CD4-positive, alpha-beta memory T cell (primary cell): ENCODE results near the gene CPT2. TPM values are rescaled to one million over a fixed set of nuclear protein-coding genes. Genes with fewer than 3 reads are reported as not detected.

ENCODE experiments used
- CTCF ChIA-PET: fragments of 350-600 bp; sonication (Branson Sonifier 250); formaldehyde crosslinking; loops from one replicate; lab custom pipeline; 2021; ENCODE audit warnings: inconsistent platforms; ENCODE audit not compliant: partially characterized antibody; lab: Charles Lee
- POLR2A ChIA-PET: fragments of 350-600 bp; sonication (Branson Sonifier 250); formaldehyde crosslinking; loops from one replicate; lab custom pipeline; 2021; ENCODE audit not compliant: partially characterized antibody; lab: Charles Lee
- DNase-seq, 5 donors: peaks; one replicate each; pipeline versions ENCODE4 v3.0.0 to v3.0.0-alpha.2; 2020 to 2022; ENCODE audit warnings: mixed read lengths in 1 of 5
- H3K27ac ChIP-seq: one replicate; pipeline ENCODE4 v1.7.0; 2013; ENCODE audit warnings: low read depth, low read length
- H3K27me3 ChIP-seq: 2 replicates; pipeline ENCODE4 v1.7.0; 2013; ENCODE audit warnings: mild to moderate bottlenecking, low read length, moderate library complexity; ENCODE audit not compliant: insufficient read depth
- H3K36me3 ChIP-seq: 2 replicates; pipeline ENCODE4 v1.7.0; 2013; ENCODE audit warnings: mild to moderate bottlenecking, low read length, moderate library complexity; ENCODE audit not compliant: insufficient read depth
- H3K4me1 ChIP-seq: 2 replicates; pipeline ENCODE4 v1.7.0; 2013; ENCODE audit warnings: mild to moderate bottlenecking, low read length, moderate library complexity; ENCODE audit not compliant: insufficient read depth
- H3K4me3 ChIP-seq, 2 donors: one replicate each; pipeline ENCODE4 v1.7.0; 2013; ENCODE audit warnings: low read length in 2 of 2, mild to moderate bottlenecking in 1 of 2
- H3K9me3 ChIP-seq, 2 donors: one replicate each; pipeline ENCODE4 v1.7.0; 2013; ENCODE audit warnings: low read length in 2 of 2, control low read depth in 1 of 2; ENCODE audit not compliant: control insufficient read depth in 1 of 2
- H3K27ac Mint-ChIP-seq, 7 donors: one replicate each; pipeline ENCODE4 v1.8.0; 2020 to 2021; ENCODE audit warnings: mixed read lengths in 7 of 7, mild to moderate bottlenecking in 6 of 7, inconsistent platforms in 3 of 7, moderate library complexity in 3 of 7
- H3K27me3 Mint-ChIP-seq, 2 donors: one replicate each; pipeline ENCODE4 v1.8.0; 2020 to 2021; ENCODE audit warnings: mixed read lengths in 2 of 2
- H3K36me3 Mint-ChIP-seq, 2 donors: one replicate each; pipeline ENCODE4 v1.8.0; 2020 to 2021; ENCODE audit warnings: mixed read lengths in 2 of 2, inconsistent platforms in 1 of 2, mild to moderate bottlenecking in 1 of 2
- H3K4me1 Mint-ChIP-seq, 4 donors: one replicate each; pipeline ENCODE4 v1.8.0; 2020 to 2021; ENCODE audit warnings: mixed read lengths in 4 of 4, mild to moderate bottlenecking in 1 of 4
- H3K4me3 Mint-ChIP-seq, 8 donors: one replicate each; pipeline ENCODE4 v1.8.0; 2020 to 2021; ENCODE audit warnings: mixed read lengths in 8 of 8, mild to moderate bottlenecking in 7 of 8, moderate library complexity in 6 of 8, inconsistent platforms in 3 of 8
- H3K9me3 Mint-ChIP-seq, 8 donors: one replicate each; pipeline ENCODE4 v1.8.0; 2020 to 2021; ENCODE audit warnings: mixed read lengths in 8 of 8, mild to moderate bottlenecking in 5 of 8, inconsistent platforms in 3 of 8, moderate library complexity in 1 of 8
- intact Hi-C: fragments of 100-400 bp; cut with micrococcal nuclease; formaldehyde crosslinking; loops from one replicate; pipeline ENCODE4 v1.15.1; 2023
- polyA plus RNA-seq, 2 donors: library from polyadenylated mRNA; unstranded; fragments of 300-500 nt; fragmentation: Illumina TruSeq; gene quantifications; one replicate each; pipeline ENCODE4 v1.2.3, GENCODE V29; 2021
- total RNA-seq, 2 experiments: library from RNA; stranded (reverse); gene quantifications; one replicate each; pipeline ENCODE4 v1.2.3, GENCODE V29; 2021

The CPT2 gene
- total and polyA plus RNA-seq, 4 experiments from 2014 or later: 15.8 to 20.0 (median 18.3) TPM

DNA sequence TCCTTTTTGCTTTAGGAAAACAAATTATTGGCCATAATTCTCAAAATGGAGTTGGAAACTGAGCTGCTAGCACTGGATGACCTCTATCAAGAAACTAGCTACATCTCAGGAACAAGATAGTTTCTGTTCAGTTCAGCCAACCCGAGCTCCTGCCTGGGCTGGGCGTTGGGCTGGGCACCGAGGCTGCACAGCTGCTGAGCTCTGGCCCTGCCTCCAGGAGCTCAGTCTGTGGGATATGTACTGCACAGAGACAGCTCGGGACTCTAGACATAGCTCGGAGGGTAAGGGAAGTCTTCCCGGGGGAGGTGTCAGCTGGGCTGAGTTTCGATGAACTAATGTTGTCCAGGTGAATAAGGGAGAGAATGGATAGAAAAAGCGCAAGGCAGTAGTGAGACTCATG lies 29.7 kb upstream of the CPT2 start:
- no peaks in the 10 kb centered on the region for H3K36me3 ChIP-seq
- Mint-ChIP-seq H3K9me3 (no peaks in the 10 kb centered on the region), H3K27ac (no peak overlapping the region), H3K27me3 (peaks cover 11 to 21% of the 10 kb centered on the region in 2 donors), H3K36me3 (no peaks in the 10 kb centered on the region), H3K4me1 (no peaks in the 10 kb centered on the region), H3K4me3 (no peak overlapping the region)
- H3K27me3 ChIP-seq: no peaks in the 10 kb centered on the region
- DNase-seq: no peak
- H3K27ac ChIP-seq: no peak overlapping the region
- H3K4me3 ChIP-seq: no peak overlapping the region
- CTCF ChIA-PET: interaction anchor here (1.0 to 1.4 kb wide), 2 partner anchors 13 to 15 kb away, joined by 3 to 4 read pairs; no protein-coding TSS in a partner anchor
- intact Hi-C loops: no loop called here
- POLR2A ChIA-PET: no interaction called here
- no peaks in the 10 kb centered on the region for H3K4me1 ChIP-seq
- H3K9me3 ChIP-seq: no peaks in the 10 kb centered on the region

DNA sequence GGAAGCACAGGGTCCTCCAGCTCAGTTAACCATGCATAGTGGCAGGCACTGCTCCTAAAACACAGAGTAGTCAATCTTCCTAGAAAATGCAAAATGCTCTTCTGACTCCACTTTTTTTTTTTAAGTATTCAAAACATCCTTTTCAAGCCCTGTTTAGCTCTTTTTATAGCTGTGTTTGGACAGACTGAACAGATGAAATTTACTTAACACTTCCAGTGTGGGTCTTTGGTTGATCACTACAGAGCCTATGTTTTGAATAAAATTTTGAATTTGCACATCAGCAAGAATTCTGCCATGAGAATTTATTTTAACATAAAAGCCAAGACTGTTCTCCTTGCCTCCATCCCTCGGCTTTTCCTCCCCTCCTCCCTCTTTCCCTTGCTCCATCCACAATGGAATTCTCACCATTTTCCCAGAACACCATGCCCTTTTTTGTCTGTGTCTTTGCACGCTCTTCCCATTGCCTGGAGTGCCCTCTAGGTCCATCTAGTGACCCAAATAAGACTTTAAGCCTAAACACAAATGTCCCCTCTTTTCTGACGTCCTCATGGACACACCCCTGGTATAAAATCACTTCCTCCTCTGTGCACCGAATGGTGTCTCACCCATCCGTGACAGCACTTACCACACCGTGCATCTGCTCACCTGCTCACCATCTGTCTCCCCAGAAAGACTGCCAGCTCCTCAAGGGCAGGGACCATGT lies 24.0 kb upstream of the CPT2 start:
- Mint-ChIP-seq H3K4me1 (peaks cover 0 to 5% (median 4%) of the 10 kb centered on the region in 4 donors), H3K36me3 (no peaks in the 10 kb centered on the region), H3K27ac (peak overlapping the region in 2 of 7 donors; percentile 15 to 64), H3K9me3 (no peaks in the 10 kb centered on the region), H3K27me3 (peaks cover 5 to 15% of the 10 kb centered on the region in 2 donors), H3K4me3 (peak overlapping the region in 1 of 8 donors; percentile 4)
- Histone ChIP-seq H3K4me1 (no peaks in the 10 kb centered on the region), H3K36me3 (no peaks in the 10 kb centered on the region), H3K27me3 (peaks cover 3% of the 10 kb centered on the region), H3K9me3 (no peaks in the 10 kb centered on the region), H3K27ac (no peak overlapping the region), H3K4me3 (no peak overlapping the region)
- CTCF ChIA-PET: interaction anchor here (1.2 to 2.1 kb wide), 2 partner anchors 8 to 10 kb away, joined by 3 to 7 read pairs; no protein-coding TSS in a partner anchor
- intact Hi-C loops: no loop called here
- POLR2A ChIA-PET: no interaction called here
- DNase-seq: no peak

DNA sequence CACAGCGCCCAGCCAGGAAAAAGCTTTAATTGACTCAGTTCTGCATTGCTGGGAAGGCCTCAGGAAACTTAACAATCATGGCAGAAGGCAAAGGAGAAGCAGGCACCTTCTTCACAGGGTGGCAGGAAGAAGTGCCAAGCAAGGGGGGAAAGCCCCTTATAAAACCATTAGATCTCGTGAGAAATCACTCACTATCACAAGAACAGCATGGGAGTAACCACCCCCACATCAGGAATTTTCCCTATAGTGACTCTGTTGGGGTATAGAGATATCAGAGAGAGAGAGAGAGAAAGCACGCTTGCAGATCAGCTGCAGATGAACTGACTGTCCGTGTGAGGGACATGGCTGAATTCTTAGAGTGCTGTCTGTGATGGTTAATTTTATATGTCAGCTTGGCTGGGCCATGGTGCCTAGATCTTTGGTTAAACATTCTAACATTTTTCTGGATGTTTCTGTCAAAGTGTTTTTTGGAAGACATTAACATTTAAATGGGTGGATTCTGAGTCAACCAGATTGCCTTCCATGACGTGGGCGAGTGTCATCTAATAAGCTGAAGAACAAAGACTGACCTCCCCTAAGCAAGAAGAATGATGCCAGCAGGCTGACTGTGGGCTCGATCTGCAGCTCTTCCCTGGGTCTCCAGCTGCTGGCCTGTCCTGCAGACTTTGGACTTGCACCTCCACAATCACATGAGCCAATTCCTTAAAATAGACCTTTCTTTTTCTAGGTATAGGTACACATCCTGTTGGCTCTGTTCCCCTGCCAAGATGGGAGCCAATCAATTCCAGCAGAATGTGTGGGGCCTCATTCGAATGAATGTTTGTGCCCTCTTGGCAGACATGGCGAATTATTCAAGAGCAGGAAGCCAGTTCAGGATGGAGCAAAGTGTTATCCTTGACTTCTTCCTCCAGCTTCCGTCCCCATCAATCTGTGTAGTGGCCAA lies 21.4 kb upstream of the CPT2 start:
- Histone ChIP-seq H3K36me3 (no peaks in the 10 kb centered on the region), H3K9me3 (no peaks in the 10 kb centered on the region), H3K27me3 (peaks cover 3% of the 10 kb centered on the region), H3K27ac (no peak overlapping the region), H3K4me3 (no peak overlapping the region), H3K4me1 (no peaks in the 10 kb centered on the region)
- no peak for DNase-seq
- CTCF ChIA-PET: interaction anchor here (2.0 kb wide), 1 partner anchor 9 kb away, joined by 8 read pairs; no protein-coding TSS in a partner anchor
- H3K4me3 Mint-ChIP-seq: no peak overlapping the region
- H3K4me1 Mint-ChIP-seq: peaks cover 0 to 5% (median 4%) of the 10 kb centered on the region in 4 donors
- H3K27me3 Mint-ChIP-seq: peaks cover 6 to 11% of the 10 kb centered on the region in 2 donors
- H3K27ac Mint-ChIP-seq: no peak overlapping the region
- H3K36me3 Mint-ChIP-seq: no peaks in the 10 kb centered on the region
- no peaks in the 10 kb centered on the region for H3K9me3 Mint-ChIP-seq
- intact Hi-C loops: no loop called here
- POLR2A ChIA-PET: no interaction called here

DNA sequence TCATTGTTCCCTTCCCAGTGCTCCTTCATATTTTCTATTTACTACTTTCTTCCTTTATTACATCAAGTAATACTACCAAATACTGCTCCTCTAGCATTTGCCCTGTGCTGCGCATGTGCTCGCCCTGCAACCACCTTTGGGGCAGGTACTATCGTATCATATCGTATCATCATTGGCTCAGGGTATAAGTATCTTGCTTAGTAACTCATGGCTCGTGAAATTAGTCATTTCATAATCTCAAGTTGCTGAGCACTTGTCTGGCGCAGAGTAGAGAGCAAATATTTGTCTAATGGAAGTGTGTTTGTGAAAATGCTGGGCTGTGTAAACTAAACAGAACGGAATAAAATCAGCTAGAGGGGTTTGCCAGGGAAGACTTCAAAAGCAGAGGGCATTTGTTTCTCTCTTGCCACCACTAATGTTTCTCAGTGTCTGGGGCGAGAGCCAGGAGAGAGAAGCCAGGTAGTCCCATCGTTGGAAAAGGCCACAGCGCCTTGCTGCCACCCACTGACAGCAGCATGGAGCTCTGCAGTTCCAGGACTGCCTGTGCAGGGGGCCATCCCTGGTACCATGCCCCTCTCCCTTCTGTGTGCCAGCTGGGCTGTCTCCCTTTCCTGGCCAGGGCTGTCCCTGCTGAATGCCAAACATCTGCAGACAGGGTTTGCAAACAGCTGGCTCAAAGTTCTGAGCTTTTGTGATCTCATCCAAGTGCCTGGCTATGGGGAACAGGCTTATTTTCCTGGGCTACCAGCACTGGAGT lies 20.0 kb upstream of the CPT2 start:
- Histone ChIP-seq H3K27ac (no peak overlapping the region), H3K27me3 (peaks cover 3% of the 10 kb centered on the region), H3K9me3 (no peaks in the 10 kb centered on the region), H3K36me3 (no peaks in the 10 kb centered on the region), H3K4me1 (no peaks in the 10 kb centered on the region), H3K4me3 (no peak overlapping the region)
- H3K27ac Mint-ChIP-seq: no peak overlapping the region
- DNase-seq: no peak
- peaks cover 0 to 5% (median 4%) of the 10 kb centered on the region in 4 donors for H3K4me1 Mint-ChIP-seq
- peaks cover 8 to 14% of the 10 kb centered on the region in 2 donors for H3K27me3 Mint-ChIP-seq
- CTCF ChIA-PET: interaction anchor here (1.5 kb wide), 1 partner anchor 10 kb away, joined by 3 read pairs; no protein-coding TSS in a partner anchor
- H3K9me3 Mint-ChIP-seq: no peaks in the 10 kb centered on the region
- no peak overlapping the region for H3K4me3 Mint-ChIP-seq
- intact Hi-C loops: no loop called here
- POLR2A ChIA-PET: no interaction called here
- H3K36me3 Mint-ChIP-seq: no peaks in the 10 kb centered on the region

DNA sequence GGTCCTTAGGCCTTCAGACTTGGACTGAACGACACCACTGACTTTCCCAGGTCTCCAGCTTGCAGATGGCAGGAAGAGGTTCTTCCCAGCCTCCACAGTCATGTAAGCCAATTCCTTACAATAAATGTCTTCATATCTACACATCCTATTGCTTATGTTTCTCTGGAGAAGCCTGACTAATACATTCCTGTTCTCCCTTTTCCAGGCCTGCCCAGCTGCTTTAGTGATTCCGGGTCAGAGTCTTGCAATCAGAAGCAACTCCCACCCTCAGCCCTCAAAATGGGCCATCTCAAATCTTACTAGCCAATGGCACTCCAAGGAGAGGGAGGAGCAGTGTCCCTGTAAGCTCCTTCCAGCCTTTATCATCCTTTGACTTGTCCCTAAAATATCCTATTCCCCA lies 16.4 kb upstream of the CPT2 start:
- Histone ChIP-seq H3K27me3 (peaks cover 3% of the 10 kb centered on the region), H3K27ac (no peak overlapping the region), H3K36me3 (no peaks in the 10 kb centered on the region), H3K4me3 (no peak overlapping the region), H3K4me1 (peaks cover 5% of the 10 kb centered on the region), H3K9me3 (no peaks in the 10 kb centered on the region)
- intact Hi-C loops: loop anchor here (5.0 kb wide), 1 partner anchor 273 kb away; no protein-coding TSS in a partner anchor
- POLR2A ChIA-PET: no interaction called here
- Mint-ChIP-seq H3K36me3 (no peaks in the 10 kb centered on the region), H3K27me3 (peaks cover 8 to 12% of the 10 kb centered on the region in 2 donors), H3K27ac (no peak overlapping the region), H3K9me3 (no peaks in the 10 kb centered on the region), H3K4me3 (no peak overlapping the region), H3K4me1 (no peaks in the 10 kb centered on the region)
- DNase-seq: no peak
- CTCF ChIA-PET: interaction anchor here (0.9 to 1.8 kb wide), 7 partner anchors 9 to 1284 kb away, joined by 3 to 10 read pairs (median 3); no protein-coding TSS in a partner anchor

DNA sequence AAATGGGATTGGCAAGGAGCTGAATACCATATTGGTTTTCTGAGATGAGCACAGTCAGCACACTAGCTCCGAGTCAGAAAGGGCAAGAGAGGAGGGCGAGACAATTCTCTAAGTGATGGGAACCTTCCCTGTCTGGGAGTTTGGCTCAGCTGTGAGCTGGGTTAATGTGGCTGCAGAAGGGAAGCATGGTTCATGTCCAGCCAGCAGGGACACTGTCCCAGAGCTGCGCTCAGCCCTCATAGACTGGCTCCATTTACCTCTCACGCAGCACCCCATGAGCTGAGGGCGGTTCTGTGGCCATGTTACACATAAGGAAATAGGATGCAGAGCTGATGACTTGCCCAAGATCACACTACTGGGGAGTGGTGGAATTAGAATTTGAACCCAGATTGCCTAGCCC lies 15.7 kb upstream of the CPT2 start:
- Histone ChIP-seq H3K4me3 (no peak overlapping the region), H3K27ac (no peak overlapping the region), H3K4me1 (peaks cover 5% of the 10 kb centered on the region), H3K36me3 (no peaks in the 10 kb centered on the region), H3K9me3 (no peaks in the 10 kb centered on the region), H3K27me3 (peaks cover 3% of the 10 kb centered on the region)
- intact Hi-C loops: loop anchor here (5.0 kb wide), 1 partner anchor 274 kb away; no protein-coding TSS in a partner anchor
- Mint-ChIP-seq H3K36me3 (no peaks in the 10 kb centered on the region), H3K9me3 (no peaks in the 10 kb centered on the region), H3K27ac (no peak overlapping the region), H3K4me3 (no peak overlapping the region), H3K27me3 (peaks cover 6 to 8% of the 10 kb centered on the region in 2 donors), H3K4me1 (no peaks in the 10 kb centered on the region)
- CTCF ChIA-PET: interaction anchor here (0.9 to 2.4 kb wide), 8 partner anchors 9 to 1284 kb away, joined by 3 to 11 read pairs (median 3); no protein-coding TSS in a partner anchor
- POLR2A ChIA-PET: interaction anchor here (1.5 kb wide), 1 partner anchor 15 kb away, joined by 7 read pairs; the partner anchor contains the start of gene CPT2
- no peak for DNase-seq
